NCI-H82 treated with DMSO at 0.1 percent for 48 hours (cell line): ENCODE results near the gene CTNNA3.
"Not testable (repeated sequence)": the region's sequence is repeated elsewhere in the genome, so short reads cannot be mapped to it uniquely, and the experiment has no call there.

ENCODE experiments used
- DNase-seq: peaks from one replicate; lab custom pipeline; 2025; ENCODE audit not compliant: unreplicated experiment; lab: John Stamatoyannopoulos, UW

CTNNA3 gene

GRCh38 chr10:67696029-67696428 lies at the start of gene CTNNA3:
CTNNA3 (minus strand) TSS chr10:67696195.
- no peak for DNase-seq

GRCh38 chr10:67735430-67735829 lies 39.4 kb upstream of the CTNNA3 start:
- no peak for DNase-seq

GRCh38 chr10:67733511-67733910 lies 37.5 kb upstream of the CTNNA3 start:
- no peak for DNase-seq

- DNase-seq, result no peak
Measured at GRCh38 chr10:67725567-67725966, 29.6 kb upstream of the CTNNA3 start.

GRCh38 chr10:67723601-67724000 lies 27.6 kb upstream of the CTNNA3 start:
- DNase-seq, result no peak

GRCh38 chr10:67722113-67722512 lies 26.1 kb upstream of the CTNNA3 start:
- DNase-seq, result no peak

- not testable (repeated sequence) for DNase-seq
Measured at GRCh38 chr10:67716455-67716854, 20.5 kb upstream of the CTNNA3 start.

GRCh38 chr10:67705921-67706320 lies 9.9 kb upstream of the CTNNA3 start:
- DNase-seq, result peak; percentile 31

- DNase-seq, result not testable (repeated sequence)
Measured at GRCh38 chr10:67699613-67700270, 3.7 kb upstream of the CTNNA3 start.

- no peak for DNase-seq
Measured at GRCh38 chr10:67698164-67698563, 2.2 kb upstream of the CTNNA3 start.

- DNase-seq, result peak; percentile 6
Measured at GRCh38 chr10:67697724-67698131, 1.7 kb upstream of the CTNNA3 start.

- DNase-seq, result no peak
Measured at GRCh38 chr10:67696679-67697078, 684 bp upstream of the CTNNA3 start.

GRCh38 chr10:67695555-67695954 lies 440 bp downstream of the CTNNA3 start:
- DNase-seq, result no peak

GRCh38 chr10:67691861-67692260 lies 4.1 kb downstream of the CTNNA3 start:
- DNase-seq, result not testable (repeated sequence)

- DNase-seq, result not testable (repeated sequence)
Measured at GRCh38 chr10:67690540-67690939, 5.5 kb downstream of the CTNNA3 start.

GRCh38 chr10:67684140-67684539 lies 11.9 kb downstream of the CTNNA3 start:
- DNase-seq, result not testable (repeated sequence)

- DNase-seq, result no peak
Measured at GRCh38 chr10:67678335-67678974, 17.5 kb downstream of the CTNNA3 start.

- DNase-seq, result no peak
Measured at GRCh38 chr10:67676208-67676825, 19.7 kb downstream of the CTNNA3 start.

GRCh38 chr10:67670401-67670800 lies 25.6 kb downstream of the CTNNA3 start:
- DNase-seq, result no peak

GRCh38 chr10:67669978-67670377 lies 26.0 kb downstream of the CTNNA3 start:
- no peak for DNase-seq

- DNase-seq, result no peak
Measured at GRCh38 chr10:67668448-67668847, 27.5 kb downstream of the CTNNA3 start.

- no peak for DNase-seq
Measured at GRCh38 chr10:67667035-67667425, 29.0 kb downstream of the CTNNA3 start.
